ENCODE measurements around the gene USP24. TPM values are rescaled to one million over a fixed set of nuclear protein-coding genes. Genes with fewer than 3 reads are reported as not detected.

Gene USP24
- total RNA-seq, 1 donor from 2014 or later = 30.8 TPM

- Mint-ChIP-seq H3K4me3 (ENCODE audit: unreplicated experiment) (no peak overlapping the region), H3K4me1 (ENCODE audit: low read depth, unreplicated experiment) (peaks cover 15% of the 10 kb centered on the region), H3K27me3 (ENCODE audit: low read depth, unreplicated experiment) (no peaks in the 10 kb centered on the region), H3K27ac (ENCODE audit: unreplicated experiment) (no peak overlapping the region), H3K9me3 (ENCODE audit: unreplicated experiment) (no peaks in the 10 kb centered on the region), H3K36me3 (ENCODE audit: low read depth, unreplicated experiment) (peaks cover 5% of the 10 kb centered on the region)
- Histone ChIP-seq H3K36me3 (ENCODE audit: insufficient read depth, low read length) (peaks cover 18% of the 10 kb centered on the region), H2AFZ (ENCODE audit: low read depth, low read length) (no peak overlapping the region), H3K4me3 (ENCODE audit: insufficient read depth, low read depth, low read length) (no peak overlapping the region), H3K79me2 (ENCODE audit: insufficient read depth, low read length) (no peaks in the 10 kb centered on the region), H3K27ac (ENCODE audit: low read depth, low read length) (no peak overlapping the region), H3K4me2 (ENCODE audit: low read length) (no peak overlapping the region), H3K9me3 (ENCODE audit: insufficient read depth, low read depth, low read length) (no peaks in the 10 kb centered on the region), H4K20me1 (ENCODE audit: insufficient read depth, low read length) (peaks cover 8% of the 10 kb centered on the region), H3K27me3 (ENCODE audit: insufficient read depth, low read length) (no peaks in the 10 kb centered on the region), H3K9ac (ENCODE audit: low read length) (no peak overlapping the region), H3K4me1 (ENCODE audit: insufficient read depth, low read length) (no peaks in the 10 kb centered on the region)
- no peak for DNase-seq (ENCODE audit: low read depth)
- FAIRE-seq = no peak
- TF ChIP-seq, protein P1, sequence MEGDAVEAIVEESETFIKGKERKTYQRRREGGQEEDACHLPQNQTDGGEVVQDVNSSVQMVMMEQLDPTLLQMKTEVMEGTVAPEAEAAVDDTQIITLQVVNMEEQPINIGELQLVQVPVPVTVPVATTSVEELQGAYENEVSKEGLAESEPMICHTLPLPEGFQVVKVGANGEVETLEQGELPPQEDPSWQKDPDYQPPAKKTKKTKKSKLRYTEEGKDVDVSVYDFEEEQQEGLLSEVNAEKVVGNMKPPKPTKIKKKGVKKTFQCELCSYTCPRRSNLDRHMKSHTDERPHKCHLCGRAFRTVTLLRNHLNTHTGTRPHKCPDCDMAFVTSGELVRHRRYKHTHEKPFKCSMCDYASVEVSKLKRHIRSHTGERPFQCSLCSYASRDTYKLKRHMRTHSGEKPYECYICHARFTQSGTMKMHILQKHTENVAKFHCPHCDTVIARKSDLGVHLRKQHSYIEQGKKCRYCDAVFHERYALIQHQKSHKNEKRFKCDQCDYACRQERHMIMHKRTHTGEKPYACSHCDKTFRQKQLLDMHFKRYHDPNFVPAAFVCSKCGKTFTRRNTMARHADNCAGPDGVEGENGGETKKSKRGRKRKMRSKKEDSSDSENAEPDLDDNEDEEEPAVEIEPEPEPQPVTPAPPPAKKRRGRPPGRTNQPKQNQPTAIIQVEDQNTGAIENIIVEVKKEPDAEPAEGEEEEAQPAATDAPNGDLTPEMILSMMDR (IDR thresholded peaks at IDR 0.05; ENCODE audit: insufficient read depth, low read depth, low read length) = no peak
- no peak for TF ChIP-seq EZH2 (IDR thresholded peaks at IDR 0.05; ENCODE audit: insufficient read depth, low read length)
These were observed 46.8 kb downstream of the USP24 start for GRCh38 chr1:55168353-55168752.

DNA sequence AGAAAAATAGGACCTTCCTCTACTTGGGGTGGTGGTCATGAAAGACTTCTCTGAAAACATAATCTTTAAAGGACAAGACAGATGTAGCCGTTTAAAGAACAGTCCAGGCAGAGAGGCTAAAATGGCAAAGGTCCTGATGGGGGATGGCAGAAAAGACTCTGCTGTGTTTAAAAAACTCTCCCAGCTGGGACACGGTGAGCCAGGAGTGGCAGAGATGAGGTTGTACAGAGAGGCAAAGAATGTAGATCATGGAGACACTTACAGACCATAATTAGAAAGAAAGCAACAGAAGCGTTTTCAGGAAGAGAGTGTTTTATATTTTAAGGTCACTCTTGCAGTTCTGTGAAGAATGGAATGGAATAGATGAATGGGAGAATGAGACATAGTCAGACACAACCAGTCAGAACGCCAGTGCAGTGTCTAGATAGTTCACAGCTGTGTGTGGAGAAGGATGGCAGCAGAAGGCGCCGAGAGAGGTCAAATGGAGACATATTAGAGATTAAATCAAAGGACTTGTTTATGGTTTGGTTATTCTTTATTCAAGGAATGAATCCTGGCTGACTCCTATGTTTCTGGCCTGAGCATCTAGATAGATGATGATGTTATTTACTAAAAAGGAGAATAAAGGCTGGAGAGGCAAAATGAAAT is 47.8 kb downstream of the USP24 start:
- Mint-ChIP-seq H3K9me3 (ENCODE audit: unreplicated experiment) (no peaks in the 10 kb centered on the region), H3K4me1 (ENCODE audit: low read depth, unreplicated experiment) (peaks cover 15% of the 10 kb centered on the region), H3K36me3 (ENCODE audit: low read depth, unreplicated experiment) (peaks cover 5% of the 10 kb centered on the region), H3K4me3 (ENCODE audit: unreplicated experiment) (no peak overlapping the region), H3K27ac (ENCODE audit: unreplicated experiment) (no peak overlapping the region), H3K27me3 (ENCODE audit: low read depth, unreplicated experiment) (no peaks in the 10 kb centered on the region)
- H3K9me3 ChIP-seq (ENCODE audit: insufficient read depth, low read depth, low read length) = no peaks in the 10 kb centered on the region
- H3K27me3 ChIP-seq (ENCODE audit: insufficient read depth, low read length) = no peaks in the 10 kb centered on the region
- no peak overlapping the region for H3K4me2 ChIP-seq (ENCODE audit: low read length)
- H3K27ac ChIP-seq (ENCODE audit: low read depth, low read length) = no peak overlapping the region
- H3K36me3 ChIP-seq (ENCODE audit: insufficient read depth, low read length) = peaks cover 18% of the 10 kb centered on the region
- H2AFZ ChIP-seq (ENCODE audit: low read depth, low read length) = no peak overlapping the region
- no peak overlapping the region for H3K4me3 ChIP-seq (ENCODE audit: insufficient read depth, low read depth, low read length)
- H3K79me2 ChIP-seq (ENCODE audit: insufficient read depth, low read length) = no peaks in the 10 kb centered on the region
- H3K4me1 ChIP-seq (ENCODE audit: insufficient read depth, low read length) = no peaks in the 10 kb centered on the region
- H4K20me1 ChIP-seq (ENCODE audit: insufficient read depth, low read length) = peaks cover 7% of the 10 kb centered on the region
- DNase-seq (ENCODE audit: low read depth) (no peak), FAIRE-seq (no peak)
- TF ChIP-seq, protein P1 (IDR thresholded peaks at IDR 0.05; ENCODE audit: insufficient read depth, low read depth, low read length) = no peak
- TF ChIP-seq EZH2 (IDR thresholded peaks at IDR 0.05; ENCODE audit: insufficient read depth, low read length) = no peak
- H3K9ac ChIP-seq (ENCODE audit: low read length) = no peak overlapping the region

DNA sequence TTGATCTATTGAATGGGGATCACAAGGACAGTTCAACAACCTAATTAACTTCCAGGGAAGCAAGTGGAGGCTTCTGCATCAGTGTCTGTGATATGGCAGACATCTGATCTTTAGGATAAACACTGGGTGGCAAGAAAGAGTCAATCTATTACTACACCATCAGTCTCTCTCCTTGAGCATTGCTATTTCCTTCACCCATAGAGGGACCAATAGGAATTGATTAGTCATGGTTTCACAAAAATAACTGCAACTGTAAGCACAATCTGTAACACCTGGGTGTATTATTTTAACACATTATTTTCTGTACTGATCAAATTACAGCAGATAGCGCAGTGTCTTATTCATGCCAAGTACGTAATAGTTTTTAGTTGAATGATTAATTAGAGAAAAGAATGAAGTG is 50.3 kb downstream of the USP24 start:
- DNase-seq (ENCODE audit: low read depth) (peak; percentile 2), FAIRE-seq (no peak)
- Mint-ChIP-seq H3K4me1 (ENCODE audit: low read depth, unreplicated experiment) (peaks cover 8% of the 10 kb centered on the region), H3K9me3 (ENCODE audit: unreplicated experiment) (no peaks in the 10 kb centered on the region), H3K27me3 (ENCODE audit: low read depth, unreplicated experiment) (no peaks in the 10 kb centered on the region), H3K4me3 (ENCODE audit: unreplicated experiment) (no peak overlapping the region), H3K27ac (ENCODE audit: unreplicated experiment) (no peak overlapping the region), H3K36me3 (ENCODE audit: low read depth, unreplicated experiment) (peaks cover 4% of the 10 kb centered on the region)
- H3K4me3 ChIP-seq (ENCODE audit: insufficient read depth, low read depth, low read length) = no peak overlapping the region
- no peaks in the 10 kb centered on the region for H4K20me1 ChIP-seq (ENCODE audit: insufficient read depth, low read length)
- H3K4me2 ChIP-seq (ENCODE audit: low read length) = no peak overlapping the region
- H3K4me1 ChIP-seq (ENCODE audit: insufficient read depth, low read length) = no peaks in the 10 kb centered on the region
- H3K27ac ChIP-seq (ENCODE audit: low read depth, low read length) = no peak overlapping the region
- no peaks in the 10 kb centered on the region for H3K27me3 ChIP-seq (ENCODE audit: insufficient read depth, low read length)
- no peak overlapping the region for H2AFZ ChIP-seq (ENCODE audit: low read depth, low read length)
- peaks cover 10% of the 10 kb centered on the region for H3K36me3 ChIP-seq (ENCODE audit: insufficient read depth, low read length)
- no peaks in the 10 kb centered on the region for H3K9me3 ChIP-seq (ENCODE audit: insufficient read depth, low read depth, low read length)
- TF ChIP-seq EZH2 (IDR thresholded peaks at IDR 0.05; ENCODE audit: insufficient read depth, low read length) = no peak
- TF ChIP-seq, protein P1 (IDR thresholded peaks at IDR 0.05; ENCODE audit: insufficient read depth, low read depth, low read length) = no peak
- H3K9ac ChIP-seq (ENCODE audit: low read length) = no peak overlapping the region
- no peaks in the 10 kb centered on the region for H3K79me2 ChIP-seq (ENCODE audit: insufficient read depth, low read length)

All from astrocyte (in vitro differentiated cells and primary cell).